Adrenal gland (tissue), 5 donors: ENCODE results near the gene FILIP1.

Source experiments
- CTCF ChIP-seq, 6 experiments: fragments of 450-650 bp in 4 of 6; fragments of 200-600 bp in 2 of 6; sonication (generic) in 1 of 6; IDR thresholded peaks; 1 replicate in 5 of 6; 2 replicates in 1 of 6; pipeline versions ENCODE4 v1.5.1 to v1.8.0; 2016 to 2021; ENCODE audit warnings: antibody characterized with exemption in 6 of 6, mild to moderate bottlenecking in 2 of 6, moderate library complexity in 1 of 6
- POLR2A ChIP-seq, 2 donors: fragments of 450-650 bp; IDR thresholded peaks; one replicate each; pipeline ENCODE4 v1.6.1; 2017; ENCODE audit warnings: antibody characterized with exemption in 2 of 2, mild to moderate bottlenecking in 2 of 2, moderate library complexity in 1 of 2
- donor health status: DM: no; HTN: no; CAD: no.

- TF ChIP-seq CTCF (IDR thresholded peaks at IDR 0.05) = no peak
- TF ChIP-seq POLR2A (IDR thresholded peaks at IDR 0.05) = no peak
These were observed 55.0 kb downstream of the FILIP1 start for GRCh38 chr6:75438442-75439116.
